Stimulated activated naive CD8-positive, alpha-beta T cell treated with anti-CD3 and anti-CD28 coated beads, Interleukin-15, Interleukin-2, amounts not matched to agents 100 U/mL and 50 U/mL, for 24 hours (primary cell): Measurements from ENCODE around the gene CAMTA2.

Experiments
- ATAC-seq: fragments of 150-1000 bp; cut with Tn5 transposase; one replicate; pipeline ENCODE4 v1.10.0; 2021
- DNase-seq: peaks from one replicate; pipeline ENCODE4 v3.0.0; 2021

The CAMTA2 gene

DNA sequence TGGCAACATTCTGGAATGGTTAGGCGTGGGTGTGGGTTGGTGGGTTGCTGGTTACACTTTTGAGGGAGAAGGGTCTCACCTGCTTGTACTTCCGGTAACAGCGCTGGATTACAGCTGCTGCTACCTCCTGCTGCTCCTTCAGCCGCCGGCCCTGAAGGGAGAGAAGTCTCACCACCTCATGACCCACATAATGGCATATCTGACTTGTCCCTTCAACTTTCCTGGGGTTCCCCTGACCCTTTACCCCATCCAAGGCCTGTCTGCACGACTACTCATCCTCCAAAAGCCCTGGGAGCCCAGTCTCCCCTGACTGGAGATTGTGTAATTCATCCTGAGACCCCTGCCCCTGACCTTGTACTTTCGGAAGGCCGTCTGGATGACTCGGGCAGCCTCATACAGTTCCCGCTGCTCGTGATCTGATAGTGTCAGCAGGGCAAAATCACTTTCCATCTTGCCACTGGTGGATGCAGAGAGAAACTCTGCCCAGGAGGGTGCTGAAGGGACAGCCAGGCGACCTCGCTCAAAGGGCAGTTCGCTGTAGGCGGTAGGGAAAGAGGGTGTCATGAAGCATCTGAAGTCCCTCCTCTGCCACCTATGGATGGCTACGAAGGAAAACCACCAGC, 17.8 kb downstream of the CAMTA2 start:
- ATAC-seq (peak; percentile 26), DNase-seq (peak; percentile 75)

DNA sequence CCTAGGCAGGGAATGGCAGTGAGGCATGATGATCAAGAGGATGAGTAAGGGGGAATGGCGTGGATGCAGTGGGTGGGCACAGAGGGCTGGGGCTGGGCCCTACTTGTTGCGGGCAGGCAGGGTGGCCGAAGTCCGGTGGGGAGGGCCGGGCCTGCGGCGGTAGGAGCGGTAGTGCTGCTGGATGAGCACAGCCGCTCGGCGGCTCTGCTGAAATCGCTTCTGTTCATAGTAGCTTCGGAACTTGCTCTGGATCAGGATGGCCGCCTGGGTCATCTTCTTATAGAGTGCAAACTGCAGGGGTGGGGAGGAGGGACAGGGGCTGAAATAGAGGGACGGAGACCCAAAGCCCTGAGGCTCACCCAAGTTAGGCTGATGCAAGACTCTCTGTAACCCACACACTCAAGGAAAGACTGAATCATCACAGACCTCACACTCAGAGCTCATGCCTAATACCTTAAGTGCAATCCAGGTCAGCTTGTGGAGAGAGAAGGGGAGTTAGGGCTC, 18.4 kb downstream of the CAMTA2 start:
- ATAC-seq (peak; percentile 42), DNase-seq (peak; percentile 65)

DNA sequence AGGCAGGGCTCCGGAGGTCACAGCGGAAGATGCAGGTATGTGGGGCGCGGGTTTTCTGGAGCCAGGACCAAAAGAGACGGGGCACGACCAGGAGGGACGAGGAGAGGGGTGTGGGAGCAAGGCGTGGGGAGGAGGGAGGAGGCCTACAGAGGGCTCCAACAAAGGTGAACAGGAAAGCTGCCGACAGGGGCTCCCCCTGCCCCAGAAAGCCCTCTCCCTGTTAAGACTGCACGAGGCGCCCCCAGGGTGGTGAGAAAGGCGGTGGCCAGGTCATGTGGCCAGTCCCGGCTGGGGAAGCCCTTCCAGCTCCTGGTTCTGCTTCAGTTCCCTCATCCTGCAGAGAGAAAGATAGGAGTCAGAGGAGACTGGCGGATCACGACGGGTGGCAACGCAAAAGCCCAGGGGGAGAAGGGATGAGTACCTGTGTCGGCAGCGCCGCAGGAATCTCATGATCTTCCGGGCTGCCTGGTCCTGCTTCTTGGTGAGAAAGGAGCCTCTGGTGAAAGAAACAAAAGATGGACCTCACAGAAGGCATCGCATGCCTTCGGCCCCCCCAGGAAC, 18.9 kb downstream of the CAMTA2 start:
- peak; percentile 63 for DNase-seq

DNA sequence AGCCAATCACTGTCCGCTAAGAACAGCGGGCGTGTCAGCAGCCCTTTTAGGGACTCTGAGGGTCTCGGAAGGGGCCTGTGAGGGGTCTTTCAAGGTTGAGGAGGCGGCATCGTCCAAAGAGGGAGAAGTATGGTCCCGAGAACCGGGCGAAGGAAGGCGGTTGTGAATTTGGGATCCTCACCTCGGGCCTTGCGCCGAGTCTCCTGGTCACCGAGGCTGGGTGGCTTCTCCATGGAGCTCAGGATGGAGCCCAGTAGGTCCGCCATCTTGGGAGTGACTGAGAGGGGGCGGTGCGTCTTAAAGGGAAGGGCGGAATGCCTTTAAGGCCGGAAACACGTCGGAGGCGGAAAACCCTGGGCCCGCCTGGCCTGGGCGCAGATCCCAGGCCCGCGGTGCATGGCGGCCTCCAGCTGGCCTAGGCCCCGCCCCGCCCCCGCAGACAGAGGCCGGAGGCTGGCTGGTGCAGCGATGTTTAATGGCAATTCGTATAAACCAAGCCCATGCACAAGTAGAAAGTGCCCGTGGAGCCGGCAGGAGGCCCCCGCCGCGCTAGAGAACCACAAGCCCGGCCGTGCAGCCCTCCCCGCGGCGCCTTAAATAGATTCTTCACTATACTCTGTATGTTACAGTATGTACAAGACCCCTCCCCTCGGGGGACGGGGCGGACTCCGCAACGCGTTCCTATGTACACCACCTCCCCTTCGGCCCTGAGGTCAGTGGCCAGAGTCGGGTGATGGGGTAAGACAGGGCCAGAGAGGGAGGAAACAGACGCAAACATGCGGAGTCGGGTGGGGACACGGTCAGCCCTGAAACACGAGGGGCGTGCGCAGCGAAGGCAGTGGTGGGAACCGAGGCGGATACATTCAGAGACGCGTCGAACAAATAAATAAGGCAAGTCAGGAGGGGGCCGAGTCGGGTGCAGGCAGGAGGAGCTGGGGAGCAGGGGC, 19.7 kb downstream of the CAMTA2 start, which contains the start of gene SPAG7:
TSS of gene SPAG7 (minus strand) at position 279 of the 947 bp plus-strand sequence. CDS start at position 266, 13 bp downstream.
- peak; percentile 58 for ATAC-seq

More for the DNA sequence above, 18.9 kb downstream of the CAMTA2 start:
- ATAC-seq = no peak

DNA sequence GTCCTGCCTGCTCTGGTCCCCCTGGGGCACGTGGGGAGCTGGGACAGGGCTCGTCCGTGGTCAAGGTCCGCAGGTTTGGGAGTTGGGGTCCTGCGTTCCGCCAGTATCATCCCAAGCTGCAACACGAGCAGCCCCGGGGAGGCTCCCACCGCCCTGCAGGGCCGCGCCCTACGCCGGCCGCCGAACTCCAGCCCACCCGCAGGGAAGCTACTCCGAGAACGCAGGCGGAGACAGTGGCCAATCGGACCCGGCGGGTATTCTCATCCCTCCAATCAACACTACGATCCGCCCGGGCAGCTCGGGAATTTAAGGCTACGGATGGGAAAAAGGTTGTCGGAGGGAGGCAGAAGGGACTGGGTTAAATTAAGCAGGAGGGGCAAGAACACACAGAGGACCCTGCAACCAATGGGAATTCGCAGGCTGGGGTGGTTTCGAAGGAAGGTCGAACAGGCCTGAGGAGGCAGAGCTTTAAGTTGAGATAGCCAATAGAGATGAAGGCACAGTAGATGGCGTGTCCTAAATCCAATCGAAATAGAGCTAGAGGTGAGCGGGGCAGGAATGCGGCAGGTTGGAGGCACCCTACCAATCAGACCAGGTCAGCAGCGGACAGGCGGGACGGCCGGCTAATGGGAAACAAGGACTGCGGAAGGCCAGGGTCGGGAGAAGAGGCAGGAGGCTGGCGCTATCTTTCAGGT, 20.5 kb downstream of the CAMTA2 start:
- DNase-seq = peak; percentile 92
- ATAC-seq = peak; percentile 80

More for the DNA sequence above, 19.7 kb downstream of the CAMTA2 start, which contains the start of gene SPAG7:
- DNase-seq = peak; percentile 94

DNA sequence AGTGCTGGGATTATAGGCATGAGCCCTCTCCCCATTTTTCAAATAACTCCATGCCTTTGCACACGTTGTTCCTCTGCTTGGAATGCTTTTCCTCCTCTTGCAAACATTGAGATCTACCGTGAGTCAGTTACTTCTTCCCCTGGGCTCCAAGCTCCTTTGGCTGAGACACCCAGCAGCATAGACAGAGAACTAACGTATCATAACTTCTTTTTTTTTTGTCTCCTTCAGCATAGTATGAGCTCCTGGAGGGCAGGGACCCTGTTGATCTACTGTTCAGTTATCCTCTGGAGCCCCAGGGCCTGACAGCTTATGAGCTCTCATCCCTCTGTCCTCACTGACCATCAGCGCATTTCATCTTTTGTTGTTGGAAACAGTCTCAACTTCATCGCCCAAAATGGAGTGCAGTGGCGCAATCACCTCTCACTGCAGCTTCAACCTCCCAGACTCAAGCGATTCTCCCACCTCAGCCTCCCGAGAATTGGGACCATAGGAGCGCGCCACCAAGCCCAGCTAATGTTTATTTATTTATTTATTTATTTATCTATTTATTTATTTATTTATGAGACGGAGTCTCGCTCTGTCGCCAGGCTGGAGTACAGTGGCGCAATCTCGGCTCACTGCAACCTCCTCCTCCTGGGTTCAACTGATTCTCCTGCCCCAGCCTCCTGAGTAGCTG, 22.0 kb downstream of the CAMTA2 start:
- ATAC-seq = no peak
- DNase-seq = no peak

DNA sequence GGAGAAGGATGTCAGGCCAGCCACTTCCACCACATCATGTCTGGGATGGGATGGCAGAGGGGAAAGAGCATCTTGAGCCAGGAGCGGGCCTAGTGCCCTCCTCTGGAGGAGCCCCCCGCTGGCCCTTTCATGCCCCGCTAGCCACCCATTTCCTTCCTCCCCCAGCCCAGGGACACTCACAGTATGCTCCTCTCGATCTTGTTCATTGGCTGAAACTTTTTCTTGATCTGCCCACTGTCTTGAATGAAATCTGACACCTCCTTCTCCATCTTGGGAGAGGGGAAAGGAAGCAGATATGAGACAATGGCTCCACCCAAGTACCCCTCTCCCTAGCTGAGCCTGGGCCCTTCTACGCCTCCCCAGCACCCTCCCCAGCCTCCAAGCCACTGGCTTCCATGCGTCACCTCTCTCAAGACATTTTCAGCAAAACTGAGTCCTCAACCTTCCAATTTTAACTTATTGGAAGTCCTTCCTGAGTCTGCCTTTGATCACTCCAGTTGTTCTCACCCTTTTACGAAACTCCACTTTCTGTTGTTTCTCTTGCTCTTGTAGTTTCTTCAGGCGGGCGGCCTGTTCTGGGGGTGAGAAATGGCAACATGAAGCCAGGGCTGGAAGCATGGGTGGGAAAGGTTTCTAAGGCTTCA, 27.1 kb downstream of the CAMTA2 start:
- DNase-seq (no peak), ATAC-seq (no peak)

DNA sequence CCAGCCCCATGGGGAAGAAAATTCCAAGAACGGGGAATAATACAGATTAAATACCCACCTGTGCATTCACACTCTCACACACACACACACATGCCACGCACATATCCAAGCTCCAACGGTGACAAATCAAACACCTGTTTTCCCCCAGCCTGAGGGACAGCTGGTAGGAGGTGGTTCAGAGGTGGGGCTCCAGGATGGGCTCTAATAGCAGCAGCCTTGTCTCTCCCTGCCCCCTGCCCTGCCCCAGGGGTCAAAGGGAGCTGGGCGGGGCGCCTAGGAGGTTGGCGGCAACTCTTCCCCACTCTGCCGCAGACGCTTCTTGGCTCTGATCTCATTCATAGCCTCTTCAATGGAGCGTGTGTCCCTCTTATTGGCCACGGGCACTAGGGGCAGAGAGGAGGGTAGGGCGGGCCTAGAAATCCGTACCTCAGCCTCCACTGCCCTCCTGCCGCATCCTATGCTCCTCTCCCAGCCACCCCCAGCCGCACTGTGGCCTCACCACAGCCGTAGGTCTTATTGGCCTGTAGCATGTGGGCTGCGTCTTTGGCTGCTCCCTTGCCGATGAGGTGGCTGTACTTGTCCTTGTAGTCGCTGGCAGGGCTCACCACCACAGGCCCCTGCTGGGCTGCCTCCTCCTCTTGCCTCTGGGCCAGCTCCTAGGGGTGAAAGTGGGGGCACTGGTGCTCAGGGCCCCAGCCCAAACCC, 28.1 kb downstream of the CAMTA2 start:
- DNase-seq = no peak
- no peak for ATAC-seq

DNA sequence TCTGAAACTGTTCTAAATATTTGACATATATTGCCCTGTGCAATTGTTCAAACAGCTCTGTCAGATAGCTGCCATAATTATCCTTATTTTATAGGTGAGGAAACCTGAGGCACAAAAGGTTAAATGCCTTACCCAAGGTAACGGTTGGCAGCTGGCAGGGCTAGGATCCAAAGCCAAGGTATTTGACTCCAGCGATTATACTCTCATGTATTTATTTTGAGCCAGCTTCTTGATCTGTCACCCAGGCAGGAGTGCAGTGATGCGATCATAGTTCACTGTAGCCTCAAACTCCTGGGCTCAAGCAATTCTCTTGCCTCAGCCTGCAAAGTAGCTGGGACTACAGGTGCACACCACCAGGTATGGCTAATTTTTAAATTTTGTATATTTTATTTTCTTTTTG, 29.4 kb downstream of the CAMTA2 start:
- DNase-seq (no peak), ATAC-seq (no peak)

DNA sequence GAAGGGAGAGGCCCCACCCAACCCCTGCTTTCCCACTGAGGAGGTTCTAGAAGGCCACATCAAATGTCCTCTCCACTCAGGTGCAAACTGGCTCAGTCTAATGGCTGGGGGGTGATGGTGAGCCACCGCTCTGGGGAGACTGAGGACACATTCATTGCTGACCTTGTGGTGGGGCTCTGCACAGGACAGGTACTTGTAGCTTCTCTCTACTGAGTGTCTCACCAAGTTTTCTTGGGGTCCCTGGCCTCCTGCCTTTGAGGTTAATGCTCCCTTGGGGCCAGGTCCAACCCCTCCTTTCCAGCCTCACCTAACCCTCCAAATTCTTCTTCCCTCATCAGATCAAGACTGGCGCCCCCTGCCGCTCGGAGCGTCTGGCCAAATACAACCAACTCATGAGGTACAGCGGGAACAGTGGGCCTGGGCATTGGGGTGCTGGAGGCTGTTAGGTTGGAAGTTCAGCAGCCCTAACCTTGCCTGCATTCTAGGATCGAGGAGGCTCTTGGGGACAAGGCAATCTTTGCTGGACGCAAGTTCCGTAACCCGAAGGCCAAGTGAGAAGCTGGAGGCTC, 30.9 kb downstream of the CAMTA2 start:
- ATAC-seq (no peak), DNase-seq (peak; percentile 64)

DNA sequence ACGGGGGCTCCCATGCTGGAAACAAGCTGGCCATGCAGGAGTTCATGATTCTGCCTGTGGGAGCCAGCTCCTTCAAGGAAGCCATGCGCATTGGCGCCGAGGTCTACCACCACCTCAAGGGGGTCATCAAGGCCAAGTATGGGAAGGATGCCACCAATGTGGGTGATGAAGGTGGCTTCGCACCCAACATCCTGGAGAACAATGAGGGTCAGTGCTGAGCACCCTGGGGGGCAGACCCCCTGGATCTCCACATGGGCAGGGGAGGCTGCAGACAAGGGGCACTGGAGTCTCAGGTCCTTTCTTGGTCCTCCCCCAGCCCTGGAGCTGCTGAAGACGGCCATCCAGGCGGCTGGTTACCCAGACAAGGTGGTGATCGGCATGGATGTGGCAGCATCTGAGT, 32.4 kb downstream of the CAMTA2 start:
- no peak for ATAC-seq
- no peak for DNase-seq

DNA sequence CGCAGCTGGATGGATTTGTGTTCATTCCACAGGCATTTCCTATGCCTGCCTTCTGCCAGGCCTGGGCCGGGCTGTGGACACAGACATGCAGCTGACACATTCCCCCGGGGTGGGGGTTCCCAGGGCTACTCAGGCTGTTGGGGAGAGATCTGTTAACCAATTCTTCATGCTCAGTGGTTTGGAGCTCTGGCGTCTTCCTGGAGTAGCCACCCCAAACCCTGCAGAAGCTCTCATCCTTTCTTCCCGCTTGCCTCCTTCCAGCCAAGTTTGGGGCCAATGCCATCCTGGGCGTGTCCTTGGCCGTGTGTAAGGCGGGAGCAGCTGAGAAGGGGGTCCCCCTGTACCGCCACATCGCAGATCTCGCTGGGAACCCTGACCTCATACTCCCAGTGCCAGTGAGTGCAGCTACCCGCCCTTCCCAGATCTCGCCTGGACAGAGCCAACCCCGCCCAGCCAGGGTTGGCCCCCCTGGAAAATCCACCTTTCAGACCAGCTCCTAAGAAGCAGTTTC, 34.0 kb downstream of the CAMTA2 start:
- ATAC-seq (no peak), DNase-seq (no peak)

DNA sequence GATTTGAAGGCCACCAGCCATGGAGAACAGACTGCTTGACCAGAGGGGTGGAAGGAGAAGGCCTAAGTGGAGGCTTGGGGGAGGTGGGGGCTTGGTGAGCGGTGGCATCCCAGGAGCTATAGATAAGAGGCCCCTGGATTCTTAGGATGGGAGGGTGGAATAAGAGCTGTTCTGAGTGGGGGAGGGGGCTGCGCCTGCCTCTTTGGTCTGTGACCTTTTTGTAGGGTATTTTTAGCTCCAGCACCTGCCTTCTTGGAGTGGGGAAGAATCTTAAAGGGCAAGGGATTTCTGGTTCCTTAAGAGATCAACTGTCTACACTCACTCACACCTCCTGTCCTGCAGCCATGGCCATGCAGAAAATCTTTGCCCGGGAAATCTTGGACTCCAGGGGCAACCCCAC, 36.0 kb downstream of the CAMTA2 start:
- no peak for ATAC-seq
- no peak for DNase-seq

DNA sequence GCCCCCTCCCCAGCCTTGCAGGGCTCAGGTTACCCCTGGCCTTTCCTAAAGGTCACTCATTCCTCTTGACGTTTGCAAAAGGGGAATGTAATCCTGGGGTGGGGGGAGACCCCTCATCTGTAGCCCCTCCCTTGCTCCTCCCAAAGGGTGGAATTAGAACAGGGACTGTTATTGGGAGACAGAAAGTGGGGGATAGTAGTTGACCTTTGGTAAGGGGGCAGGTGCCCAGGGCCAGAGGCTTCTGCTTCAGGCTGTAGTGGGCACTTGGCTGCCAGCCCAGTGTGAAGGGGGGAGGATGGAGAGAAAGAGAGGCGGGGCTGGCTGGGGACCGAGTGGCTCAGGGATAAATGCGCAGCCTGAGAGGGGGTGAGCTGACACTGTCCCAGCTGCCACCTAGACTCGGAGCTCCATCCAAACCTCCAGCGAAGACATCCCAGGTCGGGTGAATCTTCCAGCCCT, 36.7 kb downstream of the CAMTA2 start, which contains the start of gene ENO3:
TSS of gene ENO3 (plus strand) at position 374 of the 459 bp plus-strand sequence. CDS start 711 bp downstream, outside the sequence.
- DNase-seq = peak; percentile 39
- no peak for ATAC-seq

DNA sequence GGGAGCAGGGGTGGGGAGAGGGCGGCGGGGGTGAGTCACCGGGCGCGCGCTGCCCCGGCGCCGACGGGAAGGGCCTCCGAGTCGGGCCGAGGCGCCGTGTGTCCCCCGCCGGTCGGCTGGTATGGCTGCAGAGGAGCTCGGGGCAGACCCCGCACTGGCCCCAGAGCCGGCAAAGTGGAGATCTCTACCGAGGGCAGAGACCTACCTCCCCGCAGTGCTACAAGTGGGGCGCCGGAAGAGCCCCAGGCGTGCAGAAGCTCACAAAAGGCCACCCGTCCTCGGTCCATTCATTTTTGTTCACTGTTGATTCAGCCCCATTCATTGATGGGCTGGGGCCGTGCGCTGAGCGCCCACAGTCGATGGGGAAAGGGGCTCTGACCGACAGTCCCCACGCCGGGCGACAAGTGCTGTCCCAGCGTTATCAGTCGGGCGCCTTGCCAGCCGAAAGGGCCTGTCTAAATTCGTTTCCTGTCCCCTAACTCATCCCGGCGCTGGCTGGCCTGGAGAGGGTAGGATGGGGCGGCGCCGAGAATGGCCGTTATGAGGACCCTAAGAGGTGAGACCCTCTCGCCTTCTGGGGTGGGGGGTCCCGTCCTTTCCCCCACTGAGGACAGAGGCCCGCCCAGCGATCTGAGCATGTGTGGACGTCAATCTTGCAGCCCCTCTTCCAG, 37.3 kb downstream of the CAMTA2 start:
- peak; percentile 54 for DNase-seq

DNA sequence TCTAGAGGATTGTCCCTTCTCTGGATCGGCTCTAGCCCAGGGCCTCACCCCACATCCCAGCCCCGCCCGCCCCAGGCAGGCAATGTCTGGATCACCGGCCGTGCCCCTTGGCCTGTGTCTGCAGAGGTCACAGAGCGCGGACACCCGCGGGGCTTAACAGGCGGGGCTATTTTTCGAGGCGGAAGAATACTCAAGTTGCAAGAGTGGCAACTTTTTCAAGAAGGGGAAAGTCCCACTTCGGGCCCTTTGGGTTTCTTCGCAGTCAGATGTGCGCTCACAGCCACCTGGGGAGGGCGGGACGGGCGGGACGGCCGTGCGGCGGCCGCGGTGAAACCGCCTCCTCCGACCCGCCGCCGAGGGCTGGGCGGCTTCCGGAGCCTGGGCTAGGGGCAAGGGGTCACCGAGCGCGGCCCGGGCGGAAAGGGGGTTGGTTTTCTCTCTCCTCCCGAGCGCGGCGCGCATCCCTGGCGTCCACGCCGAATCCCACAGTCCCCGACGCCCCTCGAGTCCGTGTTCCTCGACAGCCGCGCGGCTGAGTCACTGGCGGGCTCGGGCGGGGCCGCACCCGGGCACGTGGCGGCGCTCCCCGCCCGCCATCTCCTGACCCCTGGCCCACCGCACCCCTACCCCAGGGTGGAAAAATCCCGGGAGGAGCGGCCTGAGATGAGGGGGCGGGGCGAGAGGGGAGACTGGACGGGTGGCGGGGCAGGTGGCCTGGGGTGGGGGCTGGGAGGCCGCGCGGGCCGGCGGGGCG, 38.0 kb downstream of the CAMTA2 start:
- peak; percentile 83 for DNase-seq
- peak; percentile 21 for ATAC-seq

More for the DNA sequence above, 37.3 kb downstream of the CAMTA2 start:
- peak; percentile 12 for ATAC-seq

DNA sequence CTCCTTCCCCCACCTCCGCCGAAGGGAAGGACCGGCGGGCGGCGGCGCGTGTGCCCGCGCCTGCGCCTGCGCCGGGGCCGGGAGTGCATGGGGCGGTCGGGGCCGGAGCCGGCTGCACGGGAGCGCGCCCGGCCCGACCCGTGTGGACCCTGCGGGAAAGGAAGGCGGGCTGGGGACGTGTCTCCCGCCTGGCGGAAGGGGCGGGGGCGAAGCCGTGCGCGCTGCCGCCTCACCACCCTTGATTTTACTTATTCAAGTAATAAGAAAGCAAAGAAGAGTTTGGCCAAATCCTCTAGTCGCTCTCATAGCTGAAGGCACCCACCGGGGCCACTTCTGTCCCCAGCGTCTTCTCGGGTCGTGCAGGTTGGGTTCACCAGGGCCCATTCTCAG, 38.5 kb downstream of the CAMTA2 start:
- ATAC-seq (peak; percentile 55), DNase-seq (peak; percentile 85)
